GM23338 (cell line): Measurements from ENCODE around the gene C18orf32. TPM values are rescaled to one million over a fixed set of nuclear protein-coding genes. Genes with fewer than 3 reads are reported as not detected.

ENCODE experiments used
- ATAC-seq: fragments of 200-7000 bp; cut with Tn5 transposase; 3 replicates; pipeline ENCODE4 v1.9.1; 2020
- DNase-seq: peaks from one replicate; pipeline ENCODE4 v3.0.0-alpha.2; 2015; ENCODE audit warnings: low spot score
- H2AFZ ChIP-seq: fragments of 200-600 bp; sonication (generic); 2 replicates; pipeline ENCODE4 v1.8.0; 2016; ENCODE audit warnings: antibody characterized with exemption, mild to moderate bottlenecking, moderate library complexity
- H3F3A ChIP-seq: fragments of 200-600 bp; sonication (generic); replicated peaks from 2 replicates; pipeline ENCODE4 v1.8.0; 2017; ENCODE audit warnings: antibody characterized with exemption, mixed run types, low read depth
- H3K27ac ChIP-seq: fragments of 200-600 bp; sonication (generic); 2 replicates; pipeline ENCODE4 v1.6.1; 2016; ENCODE audit warnings: low read depth
- H3K27me3 ChIP-seq: fragments of 200-600 bp; sonication (generic); 2 replicates; pipeline ENCODE4 v1.8.0; 2016; ENCODE audit warnings: mild to moderate bottlenecking, mixed run types, moderate library complexity; ENCODE audit not compliant: insufficient read depth
- H3K36me3 ChIP-seq: fragments of 200-600 bp; sonication (generic); 2 replicates; pipeline ENCODE4 v1.8.0; 2016; ENCODE audit warnings: mild to moderate bottlenecking; ENCODE audit not compliant: insufficient read depth
- H3K4me1 ChIP-seq: fragments of 200-600 bp; sonication (generic); 2 replicates; pipeline ENCODE4 v1.8.0; 2016; ENCODE audit warnings: mild to moderate bottlenecking, moderate library complexity; ENCODE audit not compliant: insufficient read depth
- H3K4me2 ChIP-seq: fragments of 200-600 bp; sonication (generic); 2 replicates; pipeline ENCODE4 v1.7.1; 2017; ENCODE audit warnings: mixed run types
- H3K4me3 ChIP-seq: fragments of 200-600 bp; sonication (generic); 2 replicates; pipeline ENCODE4 v1.6.1; 2016; ENCODE audit warnings: mixed run types
- H3K79me2 ChIP-seq: fragments of 200-600 bp; sonication (generic); replicated peaks from 2 replicates; pipeline ENCODE4 v1.8.0; 2017; ENCODE audit warnings: mild to moderate bottlenecking; ENCODE audit not compliant: insufficient read depth
- H3K9me2 ChIP-seq: fragments of 200-600 bp; sonication (generic); 2 replicates; pipeline ENCODE4 v1.8.0; 2017; ENCODE audit not compliant: insufficient read depth
- H4K20me1 ChIP-seq: fragments of 200-600 bp; sonication (generic); replicated peaks from 2 replicates; pipeline ENCODE4 v1.8.0; 2017; ENCODE audit warnings: mild to moderate bottlenecking; ENCODE audit not compliant: insufficient read depth
- H3K27ac Mint-ChIP-seq: 2 replicates; pipeline ENCODE4 v1.8.0; 2020; ENCODE audit warnings: inconsistent platforms, mild to moderate bottlenecking, moderate library complexity, mixed read lengths
- H3K27me3 Mint-ChIP-seq: 3 replicates; pipeline ENCODE4 v1.8.0; 2022; ENCODE audit warnings: low read depth, mild to moderate bottlenecking, moderate library complexity, mixed read lengths, inconsistent platforms; ENCODE audit not compliant: insufficient read depth, poor library complexity
- H3K36me3 Mint-ChIP-seq: 3 replicates; pipeline ENCODE4 v1.8.0; 2021; ENCODE audit warnings: low read depth, mild to moderate bottlenecking, inconsistent platforms, moderate library complexity, mixed read lengths
- H3K4me1 Mint-ChIP-seq: 3 replicates; pipeline ENCODE4 v1.8.0; 2020; ENCODE audit warnings: mild to moderate bottlenecking, inconsistent platforms, mixed read lengths
- H3K4me3 Mint-ChIP-seq: 3 replicates; pipeline ENCODE4 v1.8.0; 2021; ENCODE audit warnings: moderate library complexity, mild to moderate bottlenecking, inconsistent platforms, mixed read lengths
- H3K9me3 Mint-ChIP-seq: 3 replicates; pipeline ENCODE4 v1.8.0; 2020; ENCODE audit warnings: moderate library complexity, mild to moderate bottlenecking, inconsistent platforms, mixed read lengths
- CTCF ChIP-seq, 2 experiments: fragments of 200-600 bp in 1 of 2; sonication (generic) in 1 of 2; conservative IDR thresholded peaks; 2 replicates each; pipeline versions ENCODE4 v1.5.1 to v1.6.1; 2016 to 2017; ENCODE audit warnings: antibody characterized with exemption in 2 of 2, low read depth in 2 of 2, mild to moderate bottlenecking in 2 of 2, moderate library complexity in 1 of 2
- ETS1 ChIP-seq: IDR thresholded peaks from 2 replicates; pipeline ENCODE4 v1.6.1; 2016; ENCODE audit warnings: antibody characterized with exemption
- EZH2 ChIP-seq: fragments of 200-600 bp; sonication (generic); IDR thresholded peaks from one replicate; pipeline ENCODE4 v1.8.0; 2017; ENCODE audit warnings: antibody characterized with exemption, mild to moderate bottlenecking, low read depth; ENCODE audit not compliant: unreplicated experiment
- EZH2phosphoT487 ChIP-seq: fragments of 200-600 bp; sonication (generic); IDR thresholded peaks from one replicate; pipeline ENCODE4 v1.8.1; 2018; ENCODE audit warnings: antibody characterized with exemption; ENCODE audit not compliant: unreplicated experiment
- JUNB ChIP-seq: IDR thresholded peaks from one replicate; pipeline ENCODE4 v1.6.1; 2016; ENCODE audit warnings: antibody characterized with exemption; ENCODE audit not compliant: unreplicated experiment
- NANOG ChIP-seq: IDR thresholded peaks from 2 replicates; pipeline ENCODE4 v1.6.1; 2016; ENCODE audit warnings: antibody characterized with exemption, borderline replicate concordance
- POLR2AphosphoS5 ChIP-seq: IDR thresholded peaks from 2 replicates; pipeline ENCODE4 v1.6.1; 2016; ENCODE audit warnings: antibody characterized with exemption, low read depth
- REST ChIP-seq: IDR thresholded peaks from one replicate; pipeline ENCODE4 v1.6.1; 2018; ENCODE audit warnings: antibody characterized with exemption; ENCODE audit not compliant: unreplicated experiment
- STAT1 ChIP-seq: IDR thresholded peaks from one replicate; pipeline ENCODE4 v1.6.1; 2016; ENCODE audit warnings: antibody characterized with exemption; ENCODE audit not compliant: unreplicated experiment
- ZNF114 ChIP-seq: fragments of 250-450 bp; sonication (Bioruptor Pico); IDR thresholded peaks from 2 replicates; pipeline ENCODE4 v1.5.0; 2020; ENCODE audit warnings: mild to moderate bottlenecking, moderate library complexity
- ZNF462 ChIP-seq: fragments of 250-450 bp; sonication (Bioruptor Pico); IDR thresholded peaks from 2 replicates; pipeline ENCODE4 v1.5.0; 2020; ENCODE audit warnings: mild to moderate bottlenecking, moderate library complexity
- polyA plus RNA-seq: library from polyadenylated mRNA; unstranded; fragments of >200 nt; fragmentation: Nextera tagmentation; extraction: Ambion mirVana; gene quantifications from 2 replicates; pipeline ENCODE4 v1.2.1, GENCODE V29; 2016
- total RNA-seq: library from RNA; depleted of rRNA; stranded (reverse); fragments of >200 nt; shearing (Covaris generic); gene quantifications from 2 replicates; pipeline ENCODE4 v1.2.3, GENCODE V29; 2014

C18orf32 gene
- total and polyA plus RNA-seq, 2 experiments from 2014 or later = 25.3 to 72.4 TPM

- no peak for TF ChIP-seq CTCF (conservative IDR thresholded peaks at IDR 0.05; ENCODE audit: low read depth in 2 of 2)
- TF ChIP-seq POLR2AphosphoS5 = no peak
Measured at GRCh38 chr18:49459404-49460171, 27.4 kb downstream of the C18orf32 start (continued).

- H3K4me2 ChIP-seq = no peak overlapping the region
- H2AFZ ChIP-seq = no peak overlapping the region
- peaks cover 8% of the 10 kb centered on the region; the same call in 1 of the 2 replicates for H3K27me3 ChIP-seq
- no peaks in the 10 kb centered on the region for H3K4me1 ChIP-seq
- H4K20me1 ChIP-seq = peaks cover 3% of the 10 kb centered on the region; the same call in 1 of the 2 replicates
- TF ChIP-seq POLR2AphosphoS5 (no peak), STAT1 (no peak), JUNB (no peak), ZNF462 (no peak), NANOG (no peak), EZH2 (no peak), ETS1 (no peak), EZH2phosphoT487 (no peak), REST (no peak), ZNF114 (CRISPR knock-in tag) (no peak)
- DNase-seq = no peak
- Mint-ChIP-seq H3K4me3 (no peak overlapping the region), H3K36me3 (peaks cover 23% of the 10 kb centered on the region), H3K4me1 (peaks cover 10% of the 10 kb centered on the region; the same call in 2 of the 3 replicates), H3K9me3 (peaks cover 8% of the 10 kb centered on the region), H3K27ac (no peak overlapping the region), H3K27me3 (peaks cover 7% of the 10 kb centered on the region)
- H3K9me2 ChIP-seq = no peaks in the 10 kb centered on the region
- ATAC-seq = no peak
- no peak overlapping the region for H3K27ac ChIP-seq
- H3F3A ChIP-seq = no peaks in the 10 kb centered on the region
- H3K36me3 ChIP-seq = no peaks in the 10 kb centered on the region
- H3K4me3 ChIP-seq = no peak overlapping the region
- H3K79me2 ChIP-seq = peaks cover 57% of the 10 kb centered on the region
Measured at GRCh38 chr18:49457616-49458015, 29.4 kb downstream of the C18orf32 start.
